AG08395 (cell line): ENCODE data around the gene ZBP1.

ENCODE experiments used
- DNase-seq: peaks from one replicate; pipeline ENCODE4 v3.0.0; 2012; ENCODE audit warnings: mixed read lengths, low spot score

Gene ZBP1

DNA sequence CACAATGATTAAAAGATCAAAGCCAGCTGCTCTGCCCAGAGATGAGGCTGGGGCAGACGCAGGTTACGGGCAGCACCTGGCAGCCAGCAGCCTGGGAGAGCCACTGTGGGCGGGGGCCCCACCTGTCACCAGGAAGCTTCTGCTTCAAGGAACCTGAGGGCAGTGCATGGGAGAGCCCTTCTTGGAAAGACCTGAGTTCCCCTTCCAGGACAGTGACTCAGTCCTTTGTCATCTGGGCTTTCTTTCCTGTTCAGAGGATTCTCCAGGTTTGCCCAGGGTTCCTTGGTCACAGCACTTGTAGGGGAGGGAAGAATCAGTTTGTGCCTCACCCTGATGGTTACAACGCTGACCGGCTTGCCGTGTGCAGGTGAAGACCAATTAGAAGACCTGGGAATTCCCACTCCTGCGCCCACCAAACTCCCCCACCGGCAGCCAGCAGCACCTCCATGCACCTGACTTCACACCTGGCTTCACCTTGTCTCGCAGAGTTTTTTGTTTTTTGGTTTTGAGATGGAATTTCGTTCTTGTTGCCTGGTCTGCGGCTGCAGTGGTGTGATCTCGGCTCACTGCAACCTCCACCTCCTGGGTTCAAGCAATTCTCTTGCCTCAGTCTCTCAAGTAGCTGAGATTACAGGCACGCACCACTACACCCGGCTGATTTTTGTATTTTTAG lies 2.0 kb downstream of the ZBP1 start:
- DNase-seq = no peak

DNA sequence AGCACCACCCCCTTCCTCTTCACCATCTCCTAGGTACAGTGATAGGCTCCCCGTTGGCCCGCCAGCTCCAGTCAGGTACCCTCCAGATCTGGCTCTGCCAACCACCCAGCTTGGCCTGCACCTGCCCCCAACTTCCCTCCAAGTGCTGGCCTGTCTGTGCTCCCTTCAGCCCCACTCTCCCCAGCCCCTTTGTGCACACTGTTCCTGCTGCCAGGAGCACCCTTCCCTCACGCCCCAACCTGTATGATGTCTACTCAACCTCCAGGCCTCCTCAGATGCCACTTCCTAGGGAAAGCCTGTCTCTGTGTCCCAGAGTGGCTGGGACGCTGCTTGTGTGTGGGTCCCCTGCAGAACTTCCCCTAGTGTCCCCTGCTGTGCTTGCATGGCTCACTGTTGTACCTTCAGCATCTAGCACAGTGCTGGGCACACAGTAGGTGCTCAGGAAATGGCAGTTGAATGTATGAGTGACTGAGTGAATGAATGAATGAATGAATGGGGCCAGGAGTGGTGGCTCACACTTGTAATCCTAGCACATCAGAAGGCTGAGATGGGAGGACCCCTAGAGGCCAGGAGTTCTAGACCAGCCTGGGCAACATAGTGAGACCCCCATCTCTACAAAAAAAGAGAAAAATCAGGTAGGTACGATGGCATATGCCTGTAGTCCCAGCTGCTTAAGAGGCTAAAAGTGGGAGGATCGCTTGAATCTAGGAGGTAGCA lies 3.0 kb downstream of the ZBP1 start:
- DNase-seq = no peak

DNA sequence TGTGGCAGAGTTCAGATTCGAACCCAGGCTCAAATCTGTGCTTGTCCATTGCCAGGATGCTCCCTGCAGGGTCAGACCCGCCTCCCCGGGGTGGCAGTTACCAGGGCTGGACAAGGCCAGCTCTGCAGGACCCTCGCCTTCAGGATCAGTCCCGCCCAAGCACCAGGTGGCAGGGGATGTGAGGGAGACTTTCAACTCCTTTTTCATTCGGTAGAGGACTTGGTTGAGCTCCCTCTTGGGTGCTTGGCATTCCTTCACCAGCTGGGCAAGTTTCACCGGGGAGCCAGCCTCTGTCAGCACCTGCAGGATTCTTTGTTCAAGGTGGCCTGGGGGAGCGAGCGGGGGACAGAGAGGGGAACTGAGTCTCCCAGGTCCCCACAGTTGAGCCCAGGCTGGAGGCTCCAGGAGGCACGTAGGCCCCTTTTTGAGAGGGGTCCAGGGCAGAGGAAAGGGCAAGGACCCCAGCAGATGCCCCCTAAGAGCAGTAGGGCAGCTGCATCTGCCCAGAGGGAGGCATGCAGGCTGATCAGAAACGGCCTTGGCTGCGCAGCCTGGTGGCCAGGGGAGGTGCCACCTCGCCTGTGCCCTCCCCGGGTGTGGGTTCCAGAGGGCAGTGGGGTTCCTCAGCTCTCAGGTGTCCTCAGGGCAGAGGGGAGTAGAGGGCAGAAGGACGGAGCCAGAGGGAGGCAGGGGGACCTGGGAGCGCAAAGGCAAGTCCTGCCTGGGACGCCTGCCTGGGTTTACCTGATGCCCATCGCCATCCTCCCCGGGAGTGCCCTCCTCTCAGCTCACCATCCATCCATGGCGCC lies 3.9 kb downstream of the ZBP1 start:
- DNase-seq = no peak

DNA sequence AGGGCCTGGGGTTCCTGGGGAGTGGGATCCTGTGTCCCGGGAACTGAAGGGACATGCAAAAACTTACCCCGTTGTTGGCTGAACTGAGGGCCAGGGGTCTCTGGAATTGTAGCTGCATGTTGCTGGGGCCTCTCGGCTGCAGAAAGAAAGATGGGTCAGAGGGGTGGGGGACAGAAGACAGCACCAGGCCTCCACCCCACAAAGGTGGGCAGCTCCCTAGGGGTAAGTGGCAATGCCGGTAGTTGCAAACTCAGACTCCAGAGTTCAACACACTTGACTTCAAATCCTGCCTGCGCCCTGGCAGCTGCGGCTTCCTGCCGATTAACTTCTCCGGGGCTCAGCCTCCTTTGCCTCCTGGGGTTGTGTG lies 4.8 kb downstream of the ZBP1 start:
- DNase-seq = no peak

DNA sequence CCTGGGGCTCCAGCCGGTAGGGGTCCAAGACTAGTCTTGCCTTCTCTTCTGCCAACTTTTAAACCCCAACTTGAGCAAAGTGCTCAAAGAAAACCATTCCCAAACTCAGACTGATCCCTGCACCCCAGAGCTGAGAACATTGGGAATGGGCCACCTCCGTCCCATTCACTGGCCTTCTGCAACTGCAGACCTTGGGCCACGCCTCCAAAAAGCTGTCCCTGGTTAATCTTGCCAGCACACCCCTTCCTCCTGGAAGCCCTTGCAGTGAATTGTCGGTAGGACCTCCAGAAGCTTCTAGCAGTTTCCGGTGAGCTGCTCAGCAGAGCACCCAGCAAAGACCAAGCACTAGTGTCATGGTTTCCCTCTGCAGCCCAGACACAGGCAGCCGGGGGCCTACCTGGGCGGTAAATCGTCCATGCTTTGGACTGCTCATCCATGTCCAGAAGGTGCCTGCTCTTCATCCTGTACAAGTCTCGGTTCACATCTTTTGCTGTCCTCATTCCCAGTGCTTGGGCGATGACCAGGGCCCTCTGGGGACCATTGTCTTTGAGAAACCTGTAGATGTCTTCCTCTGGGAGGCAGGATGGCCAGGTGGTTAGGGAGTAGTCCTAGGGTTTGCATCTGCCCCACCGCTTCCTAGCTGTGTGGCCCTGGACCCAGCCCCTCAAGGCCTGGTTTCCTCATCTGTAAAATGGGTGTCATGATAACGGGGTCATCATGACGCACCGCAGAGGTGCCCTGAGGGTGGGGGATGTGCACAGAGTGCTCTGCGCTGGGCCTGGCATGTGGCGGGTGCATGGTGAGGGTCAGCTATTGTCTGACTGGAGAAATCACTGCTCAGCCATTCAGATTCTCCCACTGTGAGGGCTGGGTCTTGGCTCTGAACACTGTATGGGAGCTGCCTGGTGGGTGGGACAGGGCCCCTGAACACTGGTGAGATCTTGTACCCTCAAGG lies 5.5 kb downstream of the ZBP1 start:
- no peak for DNase-seq

DNA sequence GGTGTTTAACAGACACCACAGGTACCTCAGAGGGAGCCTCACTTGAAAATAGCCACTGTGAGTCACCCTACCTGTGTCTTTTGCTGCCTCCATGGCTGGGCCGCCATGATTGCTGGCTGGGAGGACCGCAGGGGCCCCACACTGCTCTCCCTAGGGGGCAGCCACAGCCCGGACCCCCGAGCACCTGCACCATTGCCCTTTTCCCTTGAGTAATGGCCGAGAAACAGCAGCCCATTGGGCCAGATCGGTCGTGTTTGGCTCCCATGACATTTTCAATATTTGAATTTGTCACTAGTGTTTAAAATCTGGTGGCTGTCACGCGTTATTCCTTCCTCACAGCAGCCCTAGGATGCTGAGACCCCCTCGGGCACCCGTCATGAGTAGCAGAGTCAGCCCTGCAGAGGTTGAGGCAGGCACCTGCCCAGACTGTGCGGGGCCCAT lies 6.7 kb downstream of the ZBP1 start:
- no peak for DNase-seq

DNA sequence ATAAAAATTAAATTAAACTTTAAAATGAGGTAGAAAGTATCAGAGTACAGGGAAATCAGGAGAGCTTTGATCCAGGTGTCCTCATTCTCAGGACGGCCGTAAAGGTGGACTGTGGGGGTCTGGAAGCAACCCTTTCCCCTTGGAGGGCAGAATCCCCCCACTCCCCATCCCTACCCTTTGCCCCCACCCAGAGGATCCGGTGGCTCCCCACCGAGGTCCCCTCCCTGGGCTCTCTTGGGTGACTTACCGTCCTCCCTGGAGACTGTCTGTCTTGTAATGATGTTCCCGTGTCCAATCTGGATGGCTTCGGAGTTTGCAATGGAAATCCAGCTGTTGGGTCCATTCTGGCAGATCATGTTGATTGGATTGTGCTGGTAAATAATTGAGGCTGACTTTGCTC lies 7.3 kb downstream of the ZBP1 start:
- DNase-seq = no peak

DNA sequence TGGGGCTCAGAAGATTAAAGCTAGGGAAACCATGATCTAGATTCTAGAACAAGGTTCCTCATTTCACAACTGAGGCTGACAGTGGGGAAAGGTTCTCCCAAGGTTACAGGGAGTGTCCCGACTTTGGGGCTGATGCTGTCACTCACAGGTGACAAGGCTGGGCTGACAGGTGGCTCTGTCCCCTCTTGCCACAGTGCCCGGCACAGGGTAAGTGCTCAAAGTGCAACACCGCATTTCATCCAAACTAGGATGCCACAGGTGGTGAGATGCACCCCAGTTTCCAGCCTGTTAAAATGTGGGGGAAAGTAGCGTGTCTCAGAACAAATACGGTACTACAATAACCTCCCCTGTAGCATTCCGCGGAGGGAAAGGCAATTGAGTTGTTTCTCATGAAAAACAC lies 7.8 kb downstream of the ZBP1 start:
- DNase-seq = no peak

DNA sequence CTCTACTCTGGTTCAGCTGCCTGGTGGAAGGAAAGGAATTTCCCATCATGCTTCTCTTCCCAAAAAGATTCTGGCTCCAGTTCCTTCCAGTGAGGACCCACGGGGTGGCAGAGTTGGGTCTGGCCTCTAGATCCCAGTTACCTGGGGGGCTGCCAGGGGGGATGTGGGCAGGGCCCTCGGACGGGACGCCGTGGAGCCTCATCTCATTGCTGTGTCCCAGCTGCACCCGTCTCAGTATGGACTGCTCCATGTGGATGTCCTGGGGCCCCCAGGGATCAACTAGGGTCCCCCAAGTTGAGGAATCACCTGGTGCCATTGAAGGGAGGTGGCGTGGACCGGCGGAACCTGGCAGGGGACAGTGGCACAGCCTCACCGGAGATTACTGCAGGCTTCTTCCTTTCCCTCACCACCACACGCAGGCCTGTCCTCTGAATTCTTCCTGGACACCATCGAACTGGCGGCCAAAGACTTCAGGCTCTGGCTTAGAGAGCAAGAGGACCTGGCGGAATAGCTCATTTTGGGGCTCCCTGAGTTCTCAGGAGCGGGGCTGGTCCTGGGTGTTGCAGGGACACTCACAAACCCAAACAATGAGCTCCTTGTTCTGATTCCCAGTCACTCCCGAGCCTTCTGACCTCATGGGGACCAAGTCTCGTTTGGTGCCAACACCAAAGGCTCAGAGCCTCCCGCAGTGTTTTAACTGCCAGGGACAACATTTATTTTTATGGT lies 8.5 kb downstream of the ZBP1 start:
- no peak for DNase-seq

DNA sequence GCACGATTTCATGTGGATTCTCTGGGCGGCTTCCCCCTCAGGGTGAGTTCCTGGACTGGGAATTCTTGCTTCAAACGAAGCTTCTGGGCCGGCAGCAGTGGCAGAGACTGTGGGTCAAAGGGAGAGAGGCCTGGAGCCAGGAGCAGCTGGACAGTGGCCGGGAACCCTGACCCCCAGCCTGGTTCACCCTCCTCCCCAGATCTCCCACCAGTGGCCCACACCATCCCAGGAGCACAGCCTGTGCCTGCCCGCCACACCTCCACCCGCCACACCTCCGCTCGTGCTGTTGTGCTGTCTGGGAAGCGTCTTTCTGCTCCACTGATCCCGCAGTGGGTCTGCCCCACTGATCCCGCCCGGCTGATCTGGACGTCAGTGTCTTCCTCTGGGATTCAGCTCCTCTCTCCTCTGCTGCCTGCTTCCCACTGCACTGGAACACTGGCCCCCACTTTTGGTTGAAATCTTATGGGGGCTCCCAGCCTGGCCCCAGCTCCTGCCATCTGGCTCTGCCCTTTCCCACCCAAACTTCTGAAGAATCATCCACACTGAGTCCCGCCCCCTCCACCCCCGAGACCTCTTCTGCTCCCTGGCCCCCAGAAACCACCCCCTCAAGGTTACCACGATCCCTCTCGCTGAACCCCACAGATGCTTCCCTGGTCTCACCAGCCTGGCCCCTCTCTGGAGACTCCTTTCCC lies 9.8 kb downstream of the ZBP1 start:
- no peak for DNase-seq

DNA sequence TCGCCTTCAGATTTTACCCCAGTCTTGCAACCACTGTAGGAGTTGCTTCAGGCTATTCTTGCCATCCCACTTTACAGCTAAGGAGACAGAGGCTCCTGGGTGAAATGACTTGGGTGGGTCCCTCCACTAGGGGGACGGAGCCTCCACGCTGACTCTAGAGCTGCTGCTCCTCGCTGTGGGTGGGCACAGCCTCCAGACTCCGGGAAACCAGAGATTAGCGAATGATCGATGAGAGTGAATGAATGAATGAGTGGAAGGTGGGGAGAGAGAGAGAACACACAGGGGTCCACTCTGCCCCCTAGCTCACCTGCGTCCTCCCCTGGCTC lies 10.4 kb downstream of the ZBP1 start:
- no peak for DNase-seq

DNA sequence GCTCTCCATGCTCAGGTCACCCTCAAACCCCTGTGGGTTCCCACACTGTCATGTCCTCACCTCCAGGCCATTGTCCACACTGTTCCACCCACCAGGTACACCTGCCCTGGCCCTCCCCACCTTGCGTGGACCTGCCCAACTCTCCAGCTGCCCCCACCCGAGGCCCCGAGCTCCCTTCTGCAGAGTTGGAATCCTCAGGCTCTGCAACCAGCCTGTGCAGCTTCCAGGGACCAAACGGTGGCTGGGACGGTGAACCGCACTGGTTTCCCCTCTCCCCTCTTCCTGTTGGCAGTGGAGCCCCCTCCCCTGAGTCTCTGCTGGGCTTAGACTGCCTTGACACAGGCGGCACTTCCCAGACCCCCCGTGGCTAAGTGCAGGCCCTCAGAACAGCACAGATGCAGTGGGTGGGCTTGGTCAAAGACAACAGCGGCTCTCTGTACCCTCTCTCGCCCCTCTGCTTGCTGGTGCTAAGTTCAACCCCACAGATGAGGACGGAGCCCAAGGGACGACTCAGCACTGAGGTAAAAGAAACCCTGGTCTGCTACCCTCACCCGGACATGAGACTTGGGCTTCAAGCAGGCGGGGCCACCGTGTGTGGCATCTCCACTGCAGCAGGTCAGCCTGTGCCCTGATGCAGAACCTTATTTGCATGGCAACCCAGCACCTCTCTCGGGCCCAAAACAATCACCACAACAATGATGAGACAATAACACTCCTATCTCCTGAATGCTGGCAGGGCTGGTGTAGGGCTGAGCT lies 11.0 kb downstream of the ZBP1 start:
- DNase-seq = no peak

DNA sequence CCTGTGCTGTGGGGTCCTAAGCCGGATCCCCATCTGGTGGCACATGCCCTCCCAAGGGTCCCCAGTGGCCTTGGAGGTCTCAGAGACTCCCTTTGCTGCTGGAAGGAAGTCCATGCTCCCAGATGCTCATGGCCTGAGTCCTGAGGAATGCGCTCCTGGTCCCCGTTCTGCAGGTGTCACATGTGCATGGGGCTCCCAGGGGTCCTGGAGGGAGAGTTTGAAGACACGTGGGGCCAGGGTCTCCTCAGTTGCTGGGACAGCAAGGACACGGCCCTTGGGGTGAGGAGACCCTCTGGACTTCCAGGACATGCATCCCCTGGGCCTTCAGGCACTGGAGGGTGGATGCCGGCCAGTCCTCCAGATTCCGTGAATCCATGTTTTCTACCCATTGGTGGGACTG lies 11.7 kb downstream of the ZBP1 start:
- no peak for DNase-seq

DNA sequence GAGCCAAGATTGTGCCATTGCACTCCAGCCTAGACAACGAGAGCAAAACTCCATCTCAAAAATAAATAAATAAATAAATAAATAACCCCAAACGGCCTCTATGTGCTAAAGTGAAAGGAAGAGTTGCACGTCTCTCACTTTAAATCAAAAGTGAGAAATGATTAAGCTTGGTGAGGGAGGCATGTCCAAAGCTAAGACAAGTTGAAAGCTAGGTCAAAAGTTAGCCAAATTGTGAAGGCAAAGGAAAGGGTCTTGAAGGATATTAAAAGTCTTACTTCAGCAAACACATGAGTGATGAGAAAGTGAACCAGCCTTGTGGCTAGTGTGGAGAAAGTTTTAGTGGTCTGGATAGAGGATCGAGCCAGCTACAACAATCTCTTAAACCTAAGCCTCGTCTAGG lies 14.3 kb downstream of the ZBP1 start:
- DNase-seq = no peak

DNA sequence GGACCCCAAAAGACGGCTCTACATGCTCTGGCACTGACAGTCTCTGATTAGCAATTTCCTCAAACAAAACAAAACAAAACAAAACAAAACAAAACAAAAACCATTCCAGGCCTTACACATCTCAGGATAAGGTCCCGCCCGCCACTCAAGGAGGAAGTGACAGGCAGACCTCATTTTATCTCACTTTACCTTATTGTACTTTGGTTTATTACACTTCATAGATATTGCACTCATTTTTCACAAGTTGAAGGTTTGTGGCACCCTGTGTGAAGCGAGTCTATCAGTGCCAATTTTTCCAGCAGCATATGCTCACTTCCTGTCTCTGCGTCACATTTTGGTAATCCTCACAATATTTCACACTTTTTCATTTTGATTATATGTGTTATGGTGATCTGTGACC lies 15.2 kb downstream of the ZBP1 start:
- no peak for DNase-seq

DNA sequence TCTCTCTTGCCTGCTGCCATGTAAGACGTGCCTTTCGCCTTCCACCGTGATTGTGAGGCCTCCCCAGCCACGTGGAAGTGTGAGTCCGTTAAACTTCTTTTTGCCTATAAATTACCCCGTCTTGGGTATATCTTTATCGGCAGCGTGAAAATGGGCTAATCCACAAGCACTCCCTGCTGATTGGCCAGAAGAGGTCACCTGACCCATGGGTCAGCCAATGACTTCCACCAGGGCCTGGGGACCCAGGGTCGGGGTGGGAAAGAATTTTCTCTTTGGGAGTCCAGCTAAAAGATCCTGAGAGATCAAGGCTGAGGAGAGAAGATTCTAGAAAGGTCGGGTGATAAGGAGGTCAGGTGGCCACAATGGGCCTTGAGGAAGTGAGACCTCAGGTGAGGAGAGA lies 17.1 kb downstream of the ZBP1 start:
- DNase-seq = no peak

DNA sequence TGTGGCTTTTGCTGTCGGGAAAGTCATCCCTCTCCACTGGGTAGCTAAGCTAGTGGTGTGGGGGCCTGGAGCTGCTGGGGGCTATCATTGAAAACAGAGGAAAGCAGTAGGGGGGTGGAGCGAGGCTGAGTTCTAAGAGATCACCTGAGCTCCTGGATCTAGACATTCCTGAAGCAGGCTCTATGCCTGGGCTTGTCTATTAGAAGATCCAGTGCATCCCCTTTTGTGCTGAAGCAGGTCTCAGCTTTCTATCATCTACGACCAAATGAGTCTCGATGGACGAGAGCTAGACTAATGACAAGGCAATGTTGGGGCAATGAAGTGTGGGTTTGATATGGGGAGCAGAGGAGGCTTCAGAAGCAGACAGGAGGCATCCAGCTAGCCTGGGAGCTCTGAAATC lies 18.5 kb downstream of the ZBP1 start:
- DNase-seq = no peak

DNA sequence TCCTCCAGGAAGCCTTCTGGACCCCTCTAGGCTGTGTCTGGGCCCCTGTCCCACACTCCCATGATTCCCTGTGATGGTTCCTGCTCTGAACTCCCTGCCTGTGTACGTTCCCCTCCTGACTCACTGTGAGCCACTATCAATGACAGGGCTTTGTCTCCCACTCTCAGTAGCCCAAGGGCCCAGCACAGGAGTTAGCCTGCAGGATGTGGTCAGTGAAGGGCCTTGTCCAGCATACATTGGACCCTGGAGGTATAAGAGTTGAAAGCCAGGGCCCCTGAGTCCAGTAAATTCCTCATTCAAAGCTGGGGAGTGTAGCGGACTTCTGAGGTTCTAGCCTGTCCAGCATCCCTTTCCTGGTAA lies 19.0 kb downstream of the ZBP1 start:
- DNase-seq = no peak

DNA sequence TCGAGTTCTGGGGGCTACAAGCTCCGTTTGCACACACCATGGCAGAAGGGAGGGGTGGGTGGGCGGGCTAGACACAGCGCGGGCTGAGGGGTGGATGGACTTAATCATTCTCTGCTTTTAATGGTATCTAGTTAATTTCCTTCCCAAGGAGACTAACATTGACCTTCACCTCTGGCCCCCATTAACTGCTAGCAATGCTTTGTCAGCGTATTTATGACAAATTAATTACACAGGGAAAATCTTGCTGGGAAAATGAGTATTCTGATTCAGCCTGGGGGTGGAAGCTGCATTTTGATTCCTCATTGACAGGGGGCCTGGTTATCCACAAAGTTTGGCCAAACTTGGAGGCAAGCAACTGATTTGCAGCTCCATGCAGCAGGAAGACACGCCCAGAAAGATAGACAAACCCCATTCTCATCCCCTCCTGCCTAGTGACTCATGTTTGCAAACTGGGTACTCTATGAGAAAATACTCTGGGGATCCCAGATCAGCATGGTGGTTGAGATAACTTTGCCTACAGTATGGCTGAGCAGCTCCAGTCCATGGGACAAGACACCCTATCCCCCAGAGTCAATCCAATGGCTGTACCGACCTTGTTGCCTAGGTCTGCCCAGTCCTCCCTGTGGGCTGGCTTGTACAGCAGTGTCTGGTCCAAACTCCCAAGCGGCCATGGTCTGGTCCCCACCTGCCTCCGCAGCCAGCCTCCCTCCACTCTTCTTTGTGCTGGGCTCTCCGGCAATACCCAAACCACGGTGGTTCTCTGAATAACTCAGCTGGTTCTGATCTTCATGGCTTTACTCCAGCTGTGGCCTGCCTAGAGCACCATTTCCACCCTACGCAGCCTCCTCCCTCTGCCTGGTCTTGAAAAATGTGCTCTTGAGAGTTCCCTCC lies 19.7 kb downstream of the ZBP1 start:
- no peak for DNase-seq
